T-helper 1 cell treated with Interleukin-12 subunit alpha and Interleukin-12 subunit beta and Interleukin-4 antibody, amounts not matched to agents 30 μg/mL and 1 μg/mL, for 36 hours (primary cell): Measurements from ENCODE around the gene MYOM1.
"Not testable (repeated sequence)": the region's sequence is repeated elsewhere in the genome, so short reads cannot be mapped to it uniquely, and the experiment has no call there.

Experiments
- H3K27ac Mint-ChIP-seq: one replicate; pipeline ENCODE4 v1.8.0; 2021; ENCODE audit warnings: mild to moderate bottlenecking, mixed read lengths
- H3K27me3 Mint-ChIP-seq: one replicate; pipeline ENCODE4 v1.8.0; 2021; ENCODE audit warnings: low read depth, mixed read lengths
- H3K36me3 Mint-ChIP-seq: one replicate; pipeline ENCODE4 v1.8.0; 2021; ENCODE audit warnings: low read depth, mixed read lengths
- H3K4me1 Mint-ChIP-seq: one replicate; pipeline ENCODE4 v1.8.0; 2021; ENCODE audit warnings: low read depth, mixed read lengths
- H3K4me3 Mint-ChIP-seq: one replicate; pipeline ENCODE4 v1.8.0; 2021; ENCODE audit warnings: mild to moderate bottlenecking, moderate library complexity, mixed read lengths
- H3K9me3 Mint-ChIP-seq: one replicate; pipeline ENCODE4 v1.8.0; 2021; ENCODE audit warnings: mixed read lengths

The MYOM1 gene

DNA sequence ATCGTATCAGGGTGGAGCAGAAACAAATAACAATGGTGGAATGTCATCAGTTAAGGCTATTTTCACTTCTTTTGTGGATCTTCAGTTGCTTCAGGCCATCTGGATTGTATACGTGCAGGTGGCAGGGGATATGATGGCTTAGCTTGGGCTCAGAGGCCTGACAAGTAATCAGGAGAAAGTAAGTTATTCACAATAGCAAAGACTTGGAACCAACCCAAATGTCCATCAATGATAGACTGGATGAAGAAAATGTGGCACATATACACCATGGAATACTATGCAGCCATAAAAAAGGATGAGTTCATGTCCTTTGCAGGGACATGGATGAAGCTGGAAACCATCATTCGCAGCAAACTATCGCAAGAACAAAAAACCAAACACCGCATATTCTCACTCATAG, 196.2 kb downstream of the MYOM1 start:
- H3K36me3 Mint-ChIP-seq, H3K27ac Mint-ChIP-seq: not testable (repeated sequence)

More for the DNA sequence above, 196.2 kb downstream of the MYOM1 start:
- H3K4me1 Mint-ChIP-seq, H3K4me3 Mint-ChIP-seq, H3K9me3 Mint-ChIP-seq, H3K27me3 Mint-ChIP-seq: not testable (repeated sequence)
